IMR-90 (cell line): Measurements from ENCODE around the gene LINS1. TPM values are rescaled to one million over a fixed set of nuclear protein-coding genes. Genes with fewer than 3 reads are reported as not detected.

ENCODE experiments used
- ATAC-seq: fragments of 200-7000 bp; cut with Tn5 transposase; 2 replicates; pipeline ENCODE4 v1.9.1; 2020; ENCODE audit warnings: low read depth, mild to moderate bottlenecking, moderate library complexity
- BruUV-seq: library from RNA; stranded (reverse); fragments of 400-500 nt; replicated peaks from 2 replicates; lab custom pipeline; 2021; lab: Mats Ljungman, UMichigan
- CTCF ChIA-PET: fragments of 300-600 bp; formaldehyde crosslinking; extraction: SDS; loops from one replicate; lab custom pipeline; 2021; ENCODE audit warnings: antibody characterized with exemption; lab: Yijun Ruan, JAX
- POLR2A ChIA-PET: fragments of 300-600 bp; sonication (Branson Sonifier 250); formaldehyde crosslinking; loops from one replicate; lab custom pipeline; 2022; ENCODE audit warnings: antibody characterized with exemption; ENCODE audit not compliant: unreplicated experiment; lab: Charles Lee
- DNase-seq: peaks from one replicate; pipeline ENCODE4 v3.0.0; 2013
- H2AFZ ChIP-seq: replicated peaks from 2 replicates; pipeline ENCODE3; 2013; ENCODE audit warnings: low read length, mild to moderate bottlenecking; ENCODE audit not compliant: poor library complexity
- H2AK5ac ChIP-seq: 2 replicates; pipeline ENCODE4 v1.6.1; 2013; ENCODE audit warnings: low read depth, low read length, inconsistent platforms
- H2AK9ac ChIP-seq: replicated peaks from 2 replicates; pipeline ENCODE3; 2013; ENCODE audit warnings: mild to moderate bottlenecking, low read depth, low read length, moderate library complexity; ENCODE audit not compliant: poor library complexity
- H2BK120ac ChIP-seq: 2 replicates; pipeline ENCODE4 v1.6.1; 2013; ENCODE audit warnings: low read depth, low read length, inconsistent platforms
- H2BK15ac ChIP-seq: 3 replicates; pipeline ENCODE4 v1.6.1; 2013; ENCODE audit warnings: low read depth, low read length, inconsistent platforms
- H2BK20ac ChIP-seq: 2 replicates; pipeline ENCODE4 v1.6.1; 2013; ENCODE audit warnings: low read depth, mild to moderate bottlenecking, inconsistent platforms, low read length, moderate library complexity
- H2BK5ac ChIP-seq: 2 replicates; pipeline ENCODE4 v1.6.1; 2013; ENCODE audit warnings: mild to moderate bottlenecking, low read depth, low read length, inconsistent platforms; ENCODE audit not compliant: poor library complexity, severe bottlenecking
- H3K14ac ChIP-seq: replicated peaks from 2 replicates; pipeline ENCODE4 v1.6.1; 2013; ENCODE audit warnings: low read depth, low read length, inconsistent platforms
- H3K18ac ChIP-seq: 2 replicates; pipeline ENCODE4 v1.6.1; 2013; ENCODE audit warnings: low read depth, low read length, control low read depth
- H3K23ac ChIP-seq: 2 replicates; pipeline ENCODE4 v1.6.1; 2013; ENCODE audit warnings: low read depth, low read length, inconsistent platforms
- H3K27ac ChIP-seq: 2 replicates; pipeline ENCODE4 v1.5.1; 2013; ENCODE audit warnings: mild to moderate bottlenecking, control low read depth, low read length; ENCODE audit not compliant: insufficient read depth
- H3K27me3 ChIP-seq: 2 replicates; pipeline ENCODE4 v1.6.1; 2013; ENCODE audit warnings: low read length; ENCODE audit not compliant: control insufficient read depth, insufficient read depth
- H3K36me3 ChIP-seq: 2 replicates; pipeline ENCODE4 v1.6.1; 2013; ENCODE audit warnings: low read length, mixed read lengths; ENCODE audit not compliant: control insufficient read depth, insufficient read depth
- H3K4ac ChIP-seq: 2 replicates; pipeline ENCODE4 v1.6.1; 2013; ENCODE audit warnings: low read depth, low read length, inconsistent platforms
- H3K4me1 ChIP-seq: 2 replicates; pipeline ENCODE4 v1.6.1; 2013; ENCODE audit warnings: low read length, mixed read lengths; ENCODE audit not compliant: control insufficient read depth, insufficient read depth
- H3K4me2 ChIP-seq: 2 replicates; pipeline ENCODE4 v1.6.1; 2013; ENCODE audit warnings: low read depth, mild to moderate bottlenecking, control low read depth, low read length, moderate library complexity
- H3K4me3 ChIP-seq: 2 replicates; pipeline ENCODE4 v1.5.1; 2013; ENCODE audit warnings: low read depth, mild to moderate bottlenecking, control low read depth, low read length, moderate library complexity; ENCODE audit not compliant: insufficient read depth
- H3K56ac ChIP-seq: 2 replicates; pipeline ENCODE4 v1.6.1; 2013; ENCODE audit warnings: low read length, inconsistent platforms; ENCODE audit not compliant: insufficient read depth; ENCODE audit errors: extremely low read depth
- H3K79me1 ChIP-seq, 2 experiments: 2 replicates each; pipeline ENCODE4 v1.6.1; 2013; ENCODE audit warnings: low read length in 2 of 2, inconsistent platforms in 1 of 2, low read depth in 1 of 2
- H3K9ac ChIP-seq: 2 replicates; pipeline ENCODE4 v1.6.1; 2013; ENCODE audit warnings: low read depth, low read length, control low read depth
- H3K9me1 ChIP-seq: 2 replicates; pipeline ENCODE4 v1.6.1; 2013; ENCODE audit warnings: low read length, inconsistent platforms; ENCODE audit not compliant: insufficient read depth
- H3K9me3 ChIP-seq: 2 replicates; pipeline ENCODE4 v1.6.1; 2013; ENCODE audit warnings: low read length; ENCODE audit not compliant: control insufficient read depth, insufficient read depth
- H4K20me1 ChIP-seq: 2 replicates; pipeline ENCODE4 v1.6.1; 2013; ENCODE audit warnings: low read length, inconsistent platforms; ENCODE audit not compliant: insufficient read depth
- H4K5ac ChIP-seq: 2 replicates; pipeline ENCODE4 v1.6.1; 2013; ENCODE audit warnings: mild to moderate bottlenecking, low read depth, low read length, control low read depth
- H4K8ac ChIP-seq, 2 experiments: 2 replicates each; pipeline ENCODE4 v1.6.1; 2013; ENCODE audit warnings: low read depth in 2 of 2, low read length in 2 of 2, control low read depth in 1 of 2, inconsistent platforms in 1 of 2
- H4K91ac ChIP-seq: 2 replicates; pipeline ENCODE4 v1.6.1; 2013; ENCODE audit warnings: low read depth, low read length, inconsistent platforms; ENCODE audit not compliant: insufficient read depth
- BHLHE40 ChIP-seq: fragments of 150-350 bp; IDR thresholded peaks from 2 replicates; pipeline ENCODE4 v1.6.1; 2016; ENCODE audit warnings: mild to moderate bottlenecking, low read depth, low read length
- CTCF ChIP-seq: conservative IDR thresholded peaks from 2 replicates; pipeline ENCODE4 v1.5.1; 2012; ENCODE audit warnings: mild to moderate bottlenecking, low read depth, low read length, improper control_type of control experiment
- MAZ ChIP-seq: IDR thresholded peaks from 2 replicates; pipeline ENCODE4 v1.6.1; 2012; ENCODE audit warnings: low read depth, mild to moderate bottlenecking, low read length, improper control_type of control experiment, moderate library complexity, borderline replicate concordance
- RCOR1 ChIP-seq: IDR thresholded peaks from 2 replicates; pipeline ENCODE4 v1.6.1; 2012; ENCODE audit warnings: mild to moderate bottlenecking, low read length, improper control_type of control experiment; ENCODE audit not compliant: insufficient replicate concordance
- WGBS, 2 experiments: methylation state at CpG; one replicate each; pipeline versions ENCODE4 v1.1.5 to v1.1.7; 2013; ENCODE audit warnings: missing lambda C conversion rate in 2 of 2; ENCODE audit not compliant: insufficient read length in 1 of 2; ENCODE audit errors: extremely low coverage in 2 of 2; 5-methylcytosine and 5-hydroxymethylcytosine counted together
- dilution Hi-C: fragments of 300-500 bp; cut with HindIII; formaldehyde crosslinking; loops from one replicate; pipeline ENCODE4 v1.14.3; 2018; ENCODE audit warnings: low sequenced_read_pairs; ENCODE audit not compliant: unreplicated experiment
- in situ Hi-C: fragments of 300-500 bp; cut with MboI; formaldehyde crosslinking; loops from 3 replicates; pipeline ENCODE4 v1.14.3; 2019; ENCODE audit warnings: low sequenced_read_pairs, inconsistent platforms, mixed read lengths
- intact Hi-C: fragments of 100-400 bp; cut with micrococcal nuclease; formaldehyde crosslinking; loops from 2 replicates; pipeline ENCODE4 v1.10.0; 2022
- polyA plus RNA-seq, 3 experiments: library from polyadenylated mRNA; depleted of rRNA; stranded (reverse); fragments of >200 nt; gene quantifications; 2 replicates each; pipeline ENCODE4 v1.2.3, GENCODE V29; 2012; ENCODE audit warnings: low replicate concordance in 1 of 3
- total RNA-seq: library from RNA; depleted of rRNA; stranded (reverse); fragments of >200 nt; gene quantifications from 2 replicates; pipeline ENCODE4 v1.2.3, GENCODE V29; 2012

Gene LINS1
- total and polyA plus RNA-seq, 2 of the 4 experiments (the other 2 are of a cell fraction) = 6.9 to 10.6 TPM

- H4K5ac ChIP-seq = no peak overlapping the region
- H3K4me2 ChIP-seq = no peak overlapping the region
- no peak overlapping the region for H3K4me3 ChIP-seq
- no peak overlapping the region for H2BK20ac ChIP-seq
- ChIA-PET POLR2A (no interaction called here), CTCF (interaction anchor here (0.7 kb wide), 1 partner anchor 629 kb away, joined by 3 read pairs; no protein-coding TSS in a partner anchor)
- H3K4ac ChIP-seq = no peak overlapping the region
- peaks cover 24 to 48% of the 10 kb centered on the region in 2 experiments for H3K79me1 ChIP-seq
- H3K56ac ChIP-seq = no peak overlapping the region
- DNase-seq (no peak), ATAC-seq (no peak)
- H2BK120ac ChIP-seq = no peak overlapping the region
- H4K8ac ChIP-seq = no peak overlapping the region
- no peak overlapping the region for H2BK5ac ChIP-seq
- no peak overlapping the region for H2AK5ac ChIP-seq
- H3K9me3 ChIP-seq = no peaks in the 10 kb centered on the region
- H3K9ac ChIP-seq = no peak overlapping the region
- dilution Hi-C loops (loop anchor here (25.0 kb wide), 1 partner anchor 374 kb away; no protein-coding TSS in a partner anchor), in situ Hi-C loops (loop anchor here (5.0 to 10.0 kb wide), 2 partner anchors 369 to 627 kb away; no protein-coding TSS in a partner anchor), intact Hi-C loops (no loop called here)
- H2AFZ ChIP-seq = no peak overlapping the region
- no peak overlapping the region for H4K91ac ChIP-seq
- peaks cover 4% of the 10 kb centered on the region; the same call in 1 of the 2 replicates for H4K20me1 ChIP-seq
- H3K14ac ChIP-seq = no peak overlapping the region
- no peaks in the 10 kb centered on the region for H3K9me1 ChIP-seq
- no peak overlapping the region for H3K18ac ChIP-seq
- no peaks in the 10 kb centered on the region for H3K36me3 ChIP-seq
- no peaks in the 10 kb centered on the region; the same call in 1 of the 2 replicates for H3K4me1 ChIP-seq
- TF ChIP-seq RCOR1 (no peak), BHLHE40 (no peak), MAZ (no peak), CTCF (no peak)
- no peaks in the 10 kb centered on the region for H3K27me3 ChIP-seq
- BruUV-seq = no TSS peak
- no CpG with 5 or more reads among the region's 11 CpGs for WGBS, 2 experiments
- no peak overlapping the region for H2BK15ac ChIP-seq
- H3K23ac ChIP-seq = no peak overlapping the region
- H2AK9ac ChIP-seq = no peak overlapping the region
- H3K27ac ChIP-seq = no peak overlapping the region
Observed at GRCh38 chr15:100638177-100638730, 36.3 kb upstream of the LINS1 start.
